GM21825 (cell line): ENCODE measurements around the gene KIF1A.

Experiments
- ATAC-seq: cut with Tn5 transposase; IDR thresholded peaks from one replicate; pipeline ENCODE4 v1.9.1; 2021; ENCODE audit warnings: mild to moderate bottlenecking, moderate library complexity; ENCODE audit not compliant: unreplicated experiment

The KIF1A gene

GRCh38 chr2:240720686-240721595, 99.1 kb downstream of the KIF1A start:
- no peak for ATAC-seq

GRCh38 chr2:240719676-240720545, 100.1 kb downstream of the KIF1A start:
- ATAC-seq = no peak

GRCh38 chr2:240718896-240719490, 101.0 kb downstream of the KIF1A start:
- no peak for ATAC-seq

- ATAC-seq = no peak
Measured at GRCh38 chr2:240717681-240718581, 102.1 kb downstream of the KIF1A start.

- ATAC-seq = no peak
Measured at GRCh38 chr2:240717181-240717641, 102.8 kb downstream of the KIF1A start.

- ATAC-seq = no peak
Measured at GRCh38 chr2:240716130-240716798, 103.8 kb downstream of the KIF1A start.

GRCh38 chr2:240714747-240715725, 105.0 kb downstream of the KIF1A start:
- ATAC-seq = no peak

GRCh38 chr2:240713928-240714746, 105.9 kb downstream of the KIF1A start:
- ATAC-seq = no peak

GRCh38 chr2:240713071-240713927, 106.7 kb downstream of the KIF1A start:
- ATAC-seq = no peak

- ATAC-seq = no peak
Measured at GRCh38 chr2:240712121-240712520, 107.9 kb downstream of the KIF1A start.

GRCh38 chr2:240711701-240712100, 108.3 kb downstream of the KIF1A start:
- no peak for ATAC-seq

GRCh38 chr2:240711296-240711695, 108.7 kb downstream of the KIF1A start:
- ATAC-seq = no peak

- no peak for ATAC-seq
Measured at GRCh38 chr2:240708457-240708856, 111.6 kb downstream of the KIF1A start.

GRCh38 chr2:240707821-240708220, 112.2 kb downstream of the KIF1A start:
- no peak for ATAC-seq

- ATAC-seq = no peak
Measured at GRCh38 chr2:240707043-240707756, 112.8 kb downstream of the KIF1A start.

GRCh38 chr2:240705204-240705791, 114.7 kb downstream of the KIF1A start:
- no peak for ATAC-seq
